H1 (cell line): Measurements from ENCODE around the gene LLGL1. TPM values are rescaled to one million over a fixed set of nuclear protein-coding genes. Genes with fewer than 3 reads are reported as not detected.

Source experiments
- CEBPB ChIP-seq: IDR thresholded peaks from 2 replicates; pipeline ENCODE4 v1.6.1; 2012; ENCODE audit warnings: low read depth, low read length
- CHD1 ChIP-seq: IDR thresholded peaks from 2 replicates; pipeline ENCODE4 v1.6.1; 2012; ENCODE audit warnings: low read depth, low read length, improper control_type of control experiment
- CREB1 ChIP-seq: IDR thresholded peaks from 2 replicates; pipeline ENCODE4 v1.6.1; 2012; ENCODE audit warnings: inconsistent platforms
- E2F6 ChIP-seq: IDR thresholded peaks from 2 replicates; pipeline ENCODE4 v1.6.1; 2012; ENCODE audit warnings: inconsistent platforms
- HDAC6 ChIP-seq: IDR thresholded peaks from one replicate; pipeline ENCODE4 v1.7.1; 2012; ENCODE audit warnings: low read depth, mild to moderate bottlenecking, inconsistent platforms, low read length, moderate library complexity
- JUND ChIP-seq: IDR thresholded peaks from 2 replicates; pipeline ENCODE4 v1.6.1; 2011; ENCODE audit warnings: mild to moderate bottlenecking, improper control_type of control experiment, low read length
- KDM4A ChIP-seq: IDR thresholded peaks from one replicate; pipeline ENCODE4 v1.7.1; 2012; ENCODE audit warnings: low read depth, mild to moderate bottlenecking, moderate library complexity, low read length, inconsistent platforms; ENCODE audit not compliant: severe bottlenecking
- POLR2AphosphoS5 ChIP-seq: IDR thresholded peaks from 2 replicates; pipeline ENCODE4 v1.6.1; 2011; ENCODE audit warnings: low read depth, low read length
- RFX5 ChIP-seq: IDR thresholded peaks from 2 replicates; pipeline ENCODE4 v1.6.1; 2011; ENCODE audit warnings: low read depth, low read length, improper control_type of control experiment, borderline replicate concordance
- SUZ12 ChIP-seq: fragments of 200-600 bp; sonication (generic); IDR thresholded peaks from 2 replicates; pipeline ENCODE4 v1.6.1; 2012; ENCODE audit warnings: mild to moderate bottlenecking, inconsistent platforms, low read length, moderate library complexity, mixed read lengths
- TAF7 ChIP-seq: optimal IDR thresholded peaks from 2 replicates; pipeline ENCODE3; 2011; ENCODE audit warnings: low read depth, mild to moderate bottlenecking, inconsistent platforms, low read length, moderate library complexity, borderline replicate concordance
- USF2 ChIP-seq: IDR thresholded peaks from 2 replicates; pipeline ENCODE4 v1.6.1; 2011; ENCODE audit warnings: low read length, improper control_type of control experiment
- polyA plus RNA-seq, 7 experiments: library from polyadenylated mRNA; depleted of rRNA in 3 of 7; stranded (reverse) in 5 of 7; unstranded in 2 of 7; fragments of >200 nt in 5 of 7; fragments of 200-250 nt in 2 of 7; gene quantifications; 1 replicate in 5 of 7; 2 replicates in 1 of 7; 4 replicates in 1 of 7; pipeline versions ENCODE4 v1.2.1 to v1.2.3, GENCODE V29; 2011 to 2013; ENCODE audit warnings: missing spikeins in 2 of 7, mixed read lengths in 2 of 7
- total RNA-seq: library from RNA; stranded (reverse); fragmentation: NEBNext Ultra II Directional; extraction: Animal tissue kit (Norgen Biotek cat#: 25700); gene quantifications from 2 replicates; pipeline ENCODE4 v1.2.1, GENCODE V29; 2021
- TF ChIP-seq, protein P1 (sequence below), 3 experiments: IDR thresholded peaks; 1 replicate in 2 of 3; 2 replicates in 1 of 3; pipeline versions ENCODE4 v1.5.1 to v1.6.1; 2011; ENCODE audit warnings: low read length in 3 of 3, mild to moderate bottlenecking in 3 of 3, inconsistent platforms in 2 of 3, low read depth in 1 of 3, moderate library complexity in 1 of 3; ENCODE audit not compliant: insufficient read depth in 1 of 3; ENCODE audit errors: control extremely low read depth in 1 of 3

The LLGL1 gene
- total and polyA plus RNA-seq, 2 of the 8 experiments (the other 6 are each of a cell fraction or from before 2014, with no cell fraction given): 71.3 to 107 TPM

GRCh38 chr17:18183334-18184142 is 41.9 kb upstream of the LLGL1 start, which contains the start of gene ALKBH5 (continued):
- peak; percentile 84 for TF ChIP-seq KDM4A
- no peak; the same call in 1 of the 2 replicates for TF ChIP-seq E2F6
- TF ChIP-seq JUND: no peak; the same call in 1 of the 2 replicates
- TF ChIP-seq CEBPB: no peak
- no peak for TF ChIP-seq CHD1
- TF ChIP-seq CREB1: peak; percentile 84
- TF ChIP-seq, protein P1, sequence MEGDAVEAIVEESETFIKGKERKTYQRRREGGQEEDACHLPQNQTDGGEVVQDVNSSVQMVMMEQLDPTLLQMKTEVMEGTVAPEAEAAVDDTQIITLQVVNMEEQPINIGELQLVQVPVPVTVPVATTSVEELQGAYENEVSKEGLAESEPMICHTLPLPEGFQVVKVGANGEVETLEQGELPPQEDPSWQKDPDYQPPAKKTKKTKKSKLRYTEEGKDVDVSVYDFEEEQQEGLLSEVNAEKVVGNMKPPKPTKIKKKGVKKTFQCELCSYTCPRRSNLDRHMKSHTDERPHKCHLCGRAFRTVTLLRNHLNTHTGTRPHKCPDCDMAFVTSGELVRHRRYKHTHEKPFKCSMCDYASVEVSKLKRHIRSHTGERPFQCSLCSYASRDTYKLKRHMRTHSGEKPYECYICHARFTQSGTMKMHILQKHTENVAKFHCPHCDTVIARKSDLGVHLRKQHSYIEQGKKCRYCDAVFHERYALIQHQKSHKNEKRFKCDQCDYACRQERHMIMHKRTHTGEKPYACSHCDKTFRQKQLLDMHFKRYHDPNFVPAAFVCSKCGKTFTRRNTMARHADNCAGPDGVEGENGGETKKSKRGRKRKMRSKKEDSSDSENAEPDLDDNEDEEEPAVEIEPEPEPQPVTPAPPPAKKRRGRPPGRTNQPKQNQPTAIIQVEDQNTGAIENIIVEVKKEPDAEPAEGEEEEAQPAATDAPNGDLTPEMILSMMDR (IDR thresholded peaks at IDR 0.05; ENCODE audit: control extremely low read depth in 1 of 3, insufficient read depth in 1 of 3, low read depth in 1 of 3, low read length in 3 of 3): peak; percentile 33 to 62 (median 49); a peak in 3 of 4 replicates
- TF ChIP-seq TAF7: peak; percentile 41
- TF ChIP-seq RFX5: no peak
- TF ChIP-seq POLR2AphosphoS5: no peak; the same call in none of the 2 replicates
- TF ChIP-seq USF2: no peak
- TF ChIP-seq HDAC6: no peak
- TF ChIP-seq SUZ12: no peak
